Tibial nerve (tissue), 3 donors: ENCODE measurements around the gene ADK.

Experiments
- CTCF ChIP-seq, 5 experiments: fragments of 200-600 bp in 3 of 5; fragments of 450-650 bp in 2 of 5; sonication (generic) in 3 of 5; IDR thresholded peaks; one replicate each; pipeline ENCODE4 v1.5.1; 2016 to 2019; ENCODE audit warnings: antibody characterized with exemption in 5 of 5, mild to moderate bottlenecking in 3 of 5, moderate library complexity in 2 of 5
- POLR2A ChIP-seq, 2 donors: fragments of 450-650 bp; IDR thresholded peaks; one replicate each; pipeline ENCODE4 v1.6.1; 2017; ENCODE audit warnings: antibody characterized with exemption in 2 of 2, mild to moderate bottlenecking in 2 of 2, moderate library complexity in 2 of 2

- TF ChIP-seq CTCF (IDR thresholded peaks at IDR 0.05): no peak
- no peak for TF ChIP-seq POLR2A (IDR thresholded peaks at IDR 0.05)
These were observed 58.0 kb downstream of the ADK start for GRCh38 chr10:74208997-74209396.
